ENCODE measurements around the gene PRLR. TPM values are rescaled to one million over a fixed set of nuclear protein-coding genes. Genes with fewer than 3 reads are reported as not detected.

PRLR gene
- total and polyA plus RNA-seq, 10 of the 15 experiments (the other 5 are each of a cell fraction or from before 2014, with no cell fraction given), result 0.03 to 8.1 (median 0.20) TPM

DNA sequence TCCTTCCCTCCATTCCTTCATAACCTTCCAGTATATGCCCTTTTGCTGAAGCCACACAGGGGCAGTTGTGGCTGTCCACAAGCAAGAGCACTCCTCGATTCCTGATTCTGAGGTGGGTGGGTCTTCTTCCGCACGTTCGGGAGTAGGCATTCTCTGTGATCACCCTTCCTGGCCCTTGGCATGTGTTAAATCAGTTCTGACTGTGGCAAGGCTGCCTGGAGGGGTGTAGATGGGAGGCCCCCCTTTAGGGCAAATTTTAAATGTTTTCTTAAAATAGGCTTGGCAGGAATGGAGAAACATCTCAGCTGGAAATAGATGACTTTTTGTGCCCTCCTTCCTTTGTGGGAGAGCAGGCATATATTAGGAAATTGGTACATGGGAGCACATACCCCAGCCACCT lies 185.6 kb downstream of the PRLR start:
- ChIA-PET SMC1A (ENCODE audit: uncharacterized antibody, unreplicated experiment) (no interaction called here), CTCF (no interaction called here)
- 64% methylated on average over 4 of the region's 4 CpGs for WGBS (ENCODE audit: insufficient coverage, insufficient replicate concordance, low lambda C conversion rate, missing lambda C conversion rate)

More for the DNA sequence above, 185.6 kb downstream of the PRLR start:
- Histone ChIP-seq H3K36me3 (ENCODE audit: control insufficient read depth in 2 of 2, insufficient read depth in 2 of 2, low read length in 1 of 2) (no peaks in the 10 kb centered on the region), H3K79me2 (ENCODE audit: control insufficient read depth, insufficient read depth, low read length) (no peaks in the 10 kb centered on the region), H2AFZ (ENCODE audit: control insufficient read depth, low read depth, low read length) (no peak overlapping the region), H3K4me2 (ENCODE audit: control insufficient read depth, insufficient read depth) (no peak overlapping the region), H3K4me1 (ENCODE audit: control insufficient read depth, insufficient read depth, low read length) (no peaks in the 10 kb centered on the region), H3K4me3 (no peak overlapping the region), H3K27me3 (replicated peaks in 1 of 2; ENCODE audit: control insufficient read depth in 2 of 2, insufficient read depth in 2 of 2, low read length in 1 of 2) (no peaks in the 10 kb centered on the region), H3K9me3 (replicated peaks; ENCODE audit: control insufficient read depth, insufficient read depth, low read length) (no peaks in the 10 kb centered on the region), H3K27ac (ENCODE audit: control insufficient read depth, insufficient read depth) (no peak overlapping the region), H4K20me1 (ENCODE audit: control insufficient read depth, insufficient read depth) (no peaks in the 10 kb centered on the region), H3K9ac (ENCODE audit: control insufficient read depth, insufficient read depth, low read length) (no peak overlapping the region)
- intact Hi-C loops (cut with micrococcal nuclease; ENCODE audit: unreplicated experiment), result no loop called here
- ATAC-seq (no peak), FAIRE-seq (no peak), DNase-seq (ENCODE audit: low read depth, low spot score) (no peak)
- in situ Hi-C loops (cut with MboI), result no loop called here
- TF ChIP-seq RAD51 (IDR thresholded peaks at IDR 0.05) (no peak), MEF2A (IDR thresholded peaks at IDR 0.05; ENCODE audit: insufficient read depth, low read depth, low read length) (no peak), YBX1 (IDR thresholded peaks at IDR 0.05) (no peak), USF1 (IDR thresholded peaks at IDR 0.05; ENCODE audit: borderline replicate concordance, extremely low read length, insufficient read depth, low read depth, low read length) (no peak), PRDM15 (CRISPR knock-in tag; IDR thresholded peaks at IDR 0.05) (no peak), NR2C1 (IDR thresholded peaks at IDR 0.05) (no peak), STAT1 (conservative IDR thresholded peaks at IDR 0.05) (no peak)
- no TSS peak for BruUV-seq (replicated peaks)
- RAD21 ChIA-PET (ENCODE audit: unreplicated experiment), result no interaction called here
- POLR2A ChIA-PET, result no interaction called here
